Upper lobe of left lung (tissue), 6 donors: Measurements from ENCODE around the gene OR52N5. TPM values are rescaled to one million over a fixed set of nuclear protein-coding genes. Genes with fewer than 3 reads are reported as not detected.

ENCODE experiments used
- ATAC-seq, 2 donors: fragments of 200-7000 bp; cut with Tn5 transposase; one replicate each; pipeline ENCODE4 v1.9.1; 2022; ENCODE audit warnings: mild to moderate bottlenecking in 2 of 2, moderate library complexity in 2 of 2; ENCODE audit not compliant: low FRiP score in 2 of 2
- DNase-seq, 2 donors: peaks; one replicate each; pipeline ENCODE4 v3.0.0-alpha.2; 2019 to 2020
- H3K27ac ChIP-seq, 4 donors: fragments of 200-600 bp; sonication (generic); one replicate each; pipeline ENCODE4 v1.5.1; 2016 to 2019
- H3K27me3 ChIP-seq, 4 donors: fragments of 200-600 bp; sonication (generic); one replicate each; pipeline ENCODE4 v1.5.1; 2017 to 2019
- H3K36me3 ChIP-seq, 4 donors: fragments of 200-600 bp; sonication (generic); one replicate each; pipeline ENCODE4 v1.5.1; 2016 to 2019
- H3K4me1 ChIP-seq, 4 donors: fragments of 200-600 bp; sonication (generic); one replicate each; pipeline ENCODE4 v1.5.1; 2018 to 2019
- H3K4me3 ChIP-seq, 4 donors: fragments of 200-600 bp; sonication (generic); one replicate each; pipeline ENCODE4 v1.5.1; 2017 to 2019; ENCODE audit warnings: mild to moderate bottlenecking in 2 of 4, moderate library complexity in 1 of 4
- H3K9me3 ChIP-seq, 4 donors: fragments of 200-600 bp; sonication (generic); one replicate each; pipeline ENCODE4 v1.5.1; 2018 to 2019
- EP300 ChIP-seq, 4 donors: sonication (generic); formaldehyde crosslinking; IDR thresholded peaks; one replicate each; pipeline ENCODE4 v1.5.1; 2017; ENCODE audit warnings: antibody characterized with exemption in 4 of 4, control low read depth in 2 of 4
- POLR2A ChIP-seq, 4 donors: fragments of 450-650 bp; IDR thresholded peaks; one replicate each; pipeline ENCODE4 v1.5.1; 2016 to 2017; ENCODE audit warnings: antibody characterized with exemption in 4 of 4, mild to moderate bottlenecking in 2 of 4
- POLR2AphosphoS5 ChIP-seq, 2 donors: sonication (generic); formaldehyde crosslinking; IDR thresholded peaks; one replicate each; pipeline ENCODE4 v1.5.1; 2017; ENCODE audit warnings: antibody characterized with exemption in 2 of 2
- WGBS, 2 donors: methylation state at CpG; one replicate each; pipeline ENCODE4 v1.1.5; 2017 to 2018; 5-methylcytosine and 5-hydroxymethylcytosine counted together
- total RNA-seq, 6 donors: library from RNA; depleted of rRNA in 4 of 6; stranded (reverse); fragments of >200 nt in 4 of 6; gene quantifications; one replicate each; pipeline versions ENCODE4 v1.1.0 to v1.2.1, GENCODE V29; 2016 to 2021
- TF ChIP-seq, protein P1 (sequence below), 6 experiments: fragments of 450-650 bp in 4 of 6; fragments of 200-600 bp in 2 of 6; sonication (generic) in 2 of 6; IDR thresholded peaks; one replicate each; pipeline ENCODE4 v1.5.1; 2016 to 2019; ENCODE audit warnings: antibody characterized with exemption in 6 of 6
- donor health status: DM: no; HTN: no; CAD: no; lungs with moderate emphysema.
- donor health status: DM: no; HTN: yes; CAD: no; lungs with severe emphysema.

Gene OR52N5
- total RNA-seq, 6 donors from 2014 or later, result not detected

- no peak for DNase-seq
- no peaks in the 10 kb centered on the region for H3K27me3 ChIP-seq
- no peak for ATAC-seq
- 91 to 93% methylated on average over 1 of the region's 1 CpG for WGBS, 2 donors
- H3K36me3 ChIP-seq, result no peaks in the 10 kb centered on the region
- H3K27ac ChIP-seq, result no peak within 1 kb of the TSS
- peaks cover 0 to 2% (median 0%) of the 10 kb centered on the region in 4 donors for H3K9me3 ChIP-seq
- H3K4me3 ChIP-seq, result no peak within 1 kb of the TSS
- no peaks in the 10 kb centered on the region for H3K4me1 ChIP-seq
- TF ChIP-seq, protein P1, sequence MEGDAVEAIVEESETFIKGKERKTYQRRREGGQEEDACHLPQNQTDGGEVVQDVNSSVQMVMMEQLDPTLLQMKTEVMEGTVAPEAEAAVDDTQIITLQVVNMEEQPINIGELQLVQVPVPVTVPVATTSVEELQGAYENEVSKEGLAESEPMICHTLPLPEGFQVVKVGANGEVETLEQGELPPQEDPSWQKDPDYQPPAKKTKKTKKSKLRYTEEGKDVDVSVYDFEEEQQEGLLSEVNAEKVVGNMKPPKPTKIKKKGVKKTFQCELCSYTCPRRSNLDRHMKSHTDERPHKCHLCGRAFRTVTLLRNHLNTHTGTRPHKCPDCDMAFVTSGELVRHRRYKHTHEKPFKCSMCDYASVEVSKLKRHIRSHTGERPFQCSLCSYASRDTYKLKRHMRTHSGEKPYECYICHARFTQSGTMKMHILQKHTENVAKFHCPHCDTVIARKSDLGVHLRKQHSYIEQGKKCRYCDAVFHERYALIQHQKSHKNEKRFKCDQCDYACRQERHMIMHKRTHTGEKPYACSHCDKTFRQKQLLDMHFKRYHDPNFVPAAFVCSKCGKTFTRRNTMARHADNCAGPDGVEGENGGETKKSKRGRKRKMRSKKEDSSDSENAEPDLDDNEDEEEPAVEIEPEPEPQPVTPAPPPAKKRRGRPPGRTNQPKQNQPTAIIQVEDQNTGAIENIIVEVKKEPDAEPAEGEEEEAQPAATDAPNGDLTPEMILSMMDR (IDR thresholded peaks at IDR 0.05), result no peak
- no peak for TF ChIP-seq POLR2AphosphoS5 (IDR thresholded peaks at IDR 0.05)
Measured at GRCh38 chr11:5736396-5736795, 46.8 kb downstream of the OR52N5 start, which contains the start of gene OR56B1. Gene OR56B1, plus strand, starts transcription at chr11:5736448. Its CDS starts 69 bp downstream, at chr11:5736517.

DNA sequence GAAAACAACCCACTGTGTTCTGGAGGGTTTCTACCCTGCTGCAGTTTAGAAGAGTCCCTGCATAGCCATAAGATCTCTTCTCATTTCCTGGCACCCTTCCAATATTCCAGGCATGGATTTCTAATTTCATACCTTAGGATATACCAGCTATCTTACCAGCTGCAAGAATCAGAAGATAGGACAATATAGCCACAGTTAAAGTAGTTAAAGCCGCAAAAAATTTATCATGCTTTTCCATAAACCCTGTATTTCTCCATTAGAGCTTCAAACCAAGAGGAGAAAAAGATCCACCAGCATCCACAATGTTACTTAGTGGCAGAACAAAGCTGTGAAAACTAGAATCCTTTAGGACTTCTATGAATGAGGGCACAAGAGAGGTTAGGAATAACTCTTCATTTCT, 55.5 kb downstream of the OR52N5 start:
- ATAC-seq (no peak), DNase-seq (no peak)
- H3K9me3 ChIP-seq, result no peaks in the 10 kb centered on the region
- no peaks in the 10 kb centered on the region for H3K27me3 ChIP-seq
- H3K36me3 ChIP-seq, result no peaks in the 10 kb centered on the region
- TF ChIP-seq POLR2A (IDR thresholded peaks at IDR 0.05), result no peak
- TF ChIP-seq, protein P1 (IDR thresholded peaks at IDR 0.05), result no peak
- no peak for TF ChIP-seq POLR2AphosphoS5 (IDR thresholded peaks at IDR 0.05)
- no peak for TF ChIP-seq EP300 (IDR thresholded peaks at IDR 0.05)
- WGBS, 2 donors, result 90 to 94% methylated on average over 1 of the region's 1 CpG
- H3K4me1 ChIP-seq, result no peaks in the 10 kb centered on the region
- no peak overlapping the region for H3K27ac ChIP-seq
- H3K4me3 ChIP-seq, result no peak overlapping the region

DNA sequence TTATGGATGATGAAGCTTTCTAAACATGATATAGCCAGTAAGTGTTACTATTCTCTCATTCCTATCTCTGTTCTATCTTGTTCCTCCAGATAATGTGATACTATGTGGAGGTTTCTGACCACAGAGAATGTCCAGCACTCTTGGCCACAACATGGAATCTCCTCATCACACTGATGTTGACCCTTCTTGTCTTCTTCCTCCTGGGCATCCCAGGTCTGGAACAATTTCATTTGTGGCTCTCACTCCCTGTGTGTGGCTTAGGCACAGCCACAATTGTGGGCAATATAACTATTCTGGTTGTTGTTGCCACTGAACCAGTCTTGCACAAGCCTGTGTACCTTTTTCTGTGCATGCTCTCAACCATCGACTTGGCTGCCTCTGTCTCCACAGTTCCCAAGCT, 56.8 kb downstream of the OR52N5 start:
- Histone ChIP-seq H3K36me3 (no peaks in the 10 kb centered on the region), H3K27ac (no peak overlapping the region), H3K4me1 (no peaks in the 10 kb centered on the region), H3K4me3 (no peak overlapping the region), H3K9me3 (no peaks in the 10 kb centered on the region), H3K27me3 (no peaks in the 10 kb centered on the region)
- TF ChIP-seq POLR2AphosphoS5 (IDR thresholded peaks at IDR 0.05) (no peak), POLR2A (IDR thresholded peaks at IDR 0.05) (no peak), EP300 (IDR thresholded peaks at IDR 0.05) (no peak)
- TF ChIP-seq, protein P1 (IDR thresholded peaks at IDR 0.05), result no peak
- DNase-seq, result no peak
- no peak for ATAC-seq
- 91 to 93% methylated on average over 1 of the region's 1 CpG for WGBS, 2 donors

Other genes starting within 250 kb of the OR52N5 start
- under 1 TPM in 2 of 6 donors, not detected in 4; 0.24 to 0.55 TPM for gene OR52H1, start 234.8 kb downstream of the OR52N5 start, total RNA-seq
- not detected for gene OR52B6, start 202.5 kb downstream of the OR52N5 start, total RNA-seq
- gene TRIM6, start 186.7 kb downstream of the OR52N5 start, total RNA-seq, result 1 to 10 TPM; 1.0 to 8.8 (median 2.1) TPM
- 10 to 100 TPM in 2 of 6 donors, 1 to 10 TPM in 4; 5.8 to 15.0 (median 8.4) TPM for gene TRIM34, start 158.4 kb downstream of the OR52N5 start, total RNA-seq
- gene TRIM5, start 98.3 kb downstream of the OR52N5 start, total RNA-seq, result 10 to 100 TPM; 21.1 to 53.0 (median 35.9) TPM
- 100 to 1,000 TPM in 4 of 6 donors, 10 to 100 TPM in 2; 82.2 to 262 (median 162) TPM for gene TRIM22, start 93.6 kb downstream of the OR52N5 start, total RNA-seq
- gene OR56B1, start 46.9 kb downstream of the OR52N5 start, total RNA-seq, result 1 to 10 TPM in 1 of 6 donors, under 1 TPM in 1, not detected in 4; 0.30 to 1.0 TPM
- 1 to 10 TPM in 1 of 6 donors, under 1 TPM in 3, not detected in 2; 0.20 to 1.9 (median 0.72) TPM for gene OR52N4, start 29.1 kb downstream of the OR52N5 start, total RNA-seq
- under 1 TPM in 1 of 6 donors, not detected in 5; 0.20 TPM for gene OR52N1, start 7.9 kb upstream of the OR52N5 start, total RNA-seq
- gene OR52N2, start 25.6 kb upstream of the OR52N5 start, total RNA-seq, result not detected
- gene OR52E6, start 58.5 kb upstream of the OR52N5 start, total RNA-seq, result not detected
- not detected for gene OR52E8, start 74.3 kb upstream of the OR52N5 start, total RNA-seq
- not detected for gene OR52E4, start 97.3 kb upstream of the OR52N5 start, total RNA-seq
- not detected for gene OR52E5, start 109.9 kb upstream of the OR52N5 start, total RNA-seq
- not detected for gene OR56A3, start 158.9 kb upstream of the OR52N5 start, total RNA-seq
- not detected for gene OR56A5, start 185.1 kb upstream of the OR52N5 start, total RNA-seq
- not detected for gene OR52L1, start 203.6 kb upstream of the OR52N5 start, total RNA-seq
- gene OR56A4, start 223.6 kb upstream of the OR52N5 start, total RNA-seq, result not detected
- gene OR56A1, start 247.4 kb upstream of the OR52N5 start, total RNA-seq, result under 1 TPM in 1 of 6 donors, not detected in 5; 0.15 TPM